Stimulated activated CD8-positive, alpha-beta memory T cell treated with anti-CD3 and anti-CD28 coated beads, Interleukin-2, amount 100 ng/mL, for 1 hour (primary cell): Measurements from ENCODE around the gene CALML6.
A peak's percentile ranks its signal among the peaks of the same experiment; 100 is the strongest.

Source experiments
- DNase-seq, 2 donors: peaks; one replicate each; pipeline ENCODE4 v3.0.0-alpha.2; 2020; ENCODE audit warnings: low read depth in 2 of 2

The CALML6 gene

DNA sequence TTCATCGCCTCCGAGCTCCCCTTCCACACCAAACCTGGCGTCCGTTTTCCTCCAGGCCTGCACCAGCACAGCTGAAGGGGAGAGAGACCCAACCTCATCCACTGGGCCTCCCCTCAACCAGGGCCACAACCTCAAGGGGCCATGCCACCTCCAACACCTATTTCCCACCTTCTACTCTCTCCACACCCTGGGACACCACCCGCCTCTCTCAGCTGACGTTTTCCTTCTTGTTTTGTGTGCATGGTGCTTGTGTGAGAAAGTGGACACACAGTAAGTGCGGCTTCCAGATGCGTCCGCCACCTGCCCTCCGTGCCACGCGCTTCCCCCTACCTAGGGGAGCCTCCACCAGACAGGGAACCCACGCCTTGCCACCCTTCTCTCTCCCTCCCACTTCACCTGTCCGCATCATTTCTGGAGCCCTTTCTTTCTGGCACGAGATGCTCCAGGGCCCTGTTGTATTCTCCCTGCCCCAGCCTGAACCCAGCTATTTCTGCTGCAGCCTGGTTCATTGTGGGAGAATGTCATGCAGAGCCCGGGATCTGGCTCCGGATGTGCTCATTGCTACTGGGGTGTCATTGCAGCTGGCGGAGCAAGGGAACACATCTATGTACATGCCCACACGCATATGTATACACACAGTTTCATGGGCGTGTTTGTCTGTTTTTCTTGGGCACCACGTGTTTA, 22.8 kb upstream of the CALML6 start:
- no peak for DNase-seq

DNA sequence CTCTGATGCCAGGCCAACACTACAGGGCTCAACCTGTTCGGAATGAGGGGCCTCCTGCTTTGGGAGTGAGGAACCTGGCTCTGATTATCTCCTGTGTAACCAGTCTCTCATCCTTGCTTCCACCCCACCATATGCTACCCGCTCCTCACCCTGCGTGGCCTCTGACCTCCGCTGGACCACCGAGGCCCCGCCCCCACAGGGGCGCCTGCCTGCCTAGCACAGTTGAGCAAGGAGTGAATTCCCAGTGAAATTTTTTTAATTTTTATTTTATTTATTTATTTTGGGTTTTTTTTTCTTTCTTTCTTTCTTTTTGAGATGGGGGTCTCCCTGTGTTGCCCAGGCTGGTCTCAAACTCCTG, 22.3 kb upstream of the CALML6 start:
- no peak for DNase-seq

DNA sequence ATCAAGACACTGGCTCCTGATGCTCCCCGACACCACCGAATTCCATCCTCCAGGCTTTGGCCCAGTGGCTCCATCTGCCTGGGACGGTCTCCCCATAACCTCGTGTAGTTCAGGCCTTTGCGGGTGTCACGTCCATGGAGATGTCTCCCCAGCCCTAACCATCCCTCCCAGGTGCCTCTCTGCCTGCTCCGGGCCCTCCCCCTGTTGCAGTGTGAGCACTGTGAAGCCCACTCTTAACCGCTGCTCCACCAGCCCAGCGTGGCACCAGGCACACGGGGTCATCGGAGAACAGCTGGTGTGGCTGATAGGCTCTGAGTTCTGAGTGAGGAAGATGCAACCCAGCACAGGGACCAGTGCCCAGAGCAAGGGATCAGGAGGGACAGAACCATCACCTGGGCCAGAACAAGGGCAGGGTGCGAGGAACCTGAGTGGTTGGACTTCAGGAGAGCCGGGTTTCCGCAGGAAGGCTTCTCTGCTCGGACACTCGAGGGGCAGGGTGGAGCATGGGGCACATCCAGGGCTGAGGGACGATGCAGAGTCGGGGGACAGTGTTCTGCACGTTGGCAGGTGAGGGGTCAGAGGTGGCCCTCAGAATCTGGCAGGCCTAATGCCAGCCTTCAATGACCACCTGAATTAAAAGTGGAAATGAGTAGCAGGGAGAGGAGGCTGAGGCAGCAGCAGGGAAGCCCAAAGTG, 21.6 kb upstream of the CALML6 start:
- DNase-seq: no peak

DNA sequence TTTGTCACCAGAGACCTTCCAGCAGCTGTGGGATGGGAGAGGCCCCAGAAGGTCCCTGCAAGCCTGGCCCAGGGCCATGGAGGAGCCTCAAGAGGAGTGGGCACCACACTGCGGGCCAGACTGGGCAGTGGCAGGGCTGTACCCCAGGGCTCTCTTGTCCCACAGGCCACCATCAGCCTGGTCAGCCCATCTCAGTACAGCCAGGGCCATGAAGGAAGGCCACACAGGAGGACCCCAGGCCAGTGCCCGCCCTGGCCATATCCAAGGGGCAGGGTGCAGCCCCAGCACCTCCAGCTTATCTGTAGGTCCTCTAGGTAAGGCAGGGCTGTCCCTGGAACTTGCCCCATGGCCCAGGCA, 21.1 kb upstream of the CALML6 start:
- no peak for DNase-seq

DNA sequence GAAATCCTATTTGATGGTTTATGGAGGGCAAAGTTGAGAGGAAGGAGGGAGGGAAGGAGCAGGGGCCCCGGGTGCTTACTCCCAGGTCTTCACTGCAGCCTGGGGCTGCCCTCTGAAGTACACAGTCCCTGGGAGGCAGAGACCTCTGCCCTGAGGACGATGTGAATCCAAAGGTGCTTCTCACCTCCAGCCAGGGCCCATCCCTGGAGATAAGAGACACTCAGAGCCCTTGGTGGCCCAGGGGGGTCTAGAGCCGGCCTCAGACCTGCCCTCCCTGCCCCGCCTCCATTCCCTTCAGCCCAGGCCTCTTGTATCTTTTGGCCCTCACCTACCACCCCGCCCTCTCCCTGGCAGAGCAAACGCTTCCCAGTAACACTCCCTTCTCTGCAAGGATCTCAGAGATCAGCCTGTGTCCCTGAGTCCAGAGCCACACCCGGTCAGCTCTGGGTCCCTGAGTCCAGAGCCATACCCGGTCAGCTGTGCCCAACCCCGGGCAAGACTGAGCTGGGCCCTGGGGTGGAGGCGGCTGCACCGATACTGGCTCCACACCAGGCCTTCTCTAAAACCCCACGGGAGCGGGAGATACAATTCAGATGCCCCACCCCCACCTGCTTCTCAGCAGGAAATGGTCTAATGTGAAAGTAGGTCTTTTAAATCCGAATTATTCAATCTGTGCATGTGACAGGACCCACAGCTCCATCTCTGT, 20.6 kb upstream of the CALML6 start:
- DNase-seq: no peak

DNA sequence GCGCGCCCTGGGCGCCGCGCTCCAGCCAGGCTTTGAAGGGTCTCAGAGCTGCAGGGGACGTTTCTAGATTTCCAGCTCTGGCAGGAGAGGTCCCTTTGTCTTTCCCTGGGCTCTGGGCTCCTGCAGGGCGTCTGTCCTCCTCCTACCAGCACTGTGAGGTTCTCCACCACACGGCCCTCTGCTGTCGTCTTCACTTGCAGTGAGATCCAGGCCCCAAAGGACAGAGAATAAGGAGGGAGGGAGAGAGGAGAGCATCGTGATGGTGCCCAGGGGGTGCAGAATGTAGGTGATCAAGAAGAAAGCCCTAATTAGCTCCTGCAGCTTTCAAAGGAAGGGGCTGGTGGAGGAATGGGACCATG, 20.0 kb upstream of the CALML6 start:
- no peak for DNase-seq

DNA sequence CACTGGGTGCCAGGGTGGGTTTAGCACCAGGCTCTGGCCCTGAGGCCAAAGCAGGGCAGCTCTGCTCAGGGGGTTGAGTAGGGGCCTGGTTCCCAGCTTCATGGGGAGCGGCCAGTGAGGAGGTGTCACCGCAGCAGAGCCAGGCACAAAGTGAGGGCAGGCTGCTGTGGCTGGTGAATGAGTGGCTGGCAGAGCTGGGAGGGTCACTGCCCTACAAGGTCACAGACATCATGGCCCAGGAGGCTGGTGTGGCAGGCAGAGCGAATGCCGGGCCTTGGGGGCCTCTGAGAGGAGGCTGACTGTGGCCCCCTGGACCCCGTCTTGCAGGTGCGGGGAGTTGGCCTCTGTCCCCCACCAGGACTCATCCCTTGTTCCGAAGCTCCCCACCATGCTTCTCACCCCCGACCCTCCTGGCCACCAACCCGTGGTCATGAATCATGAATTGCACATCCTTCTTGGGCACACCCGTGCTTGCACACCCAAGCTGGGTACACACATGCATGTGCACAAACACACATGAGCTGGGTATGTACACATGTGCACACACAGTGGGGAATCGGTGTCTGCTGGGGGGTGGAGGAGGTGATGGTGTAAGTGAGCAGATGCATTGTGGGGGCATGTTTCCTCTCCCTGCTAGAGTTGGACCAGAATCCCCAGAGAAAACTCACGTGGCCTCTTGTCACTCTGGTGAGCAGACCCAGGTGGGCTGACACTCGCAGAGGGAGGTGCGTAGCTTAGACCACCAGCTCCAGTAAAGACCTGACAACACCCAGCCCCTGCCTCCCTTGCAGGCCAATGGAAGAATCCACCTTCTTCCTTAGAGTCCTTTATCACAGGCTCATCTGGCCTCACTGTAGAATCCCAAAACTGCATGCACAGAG, 19.4 kb upstream of the CALML6 start:
- no peak for DNase-seq

DNA sequence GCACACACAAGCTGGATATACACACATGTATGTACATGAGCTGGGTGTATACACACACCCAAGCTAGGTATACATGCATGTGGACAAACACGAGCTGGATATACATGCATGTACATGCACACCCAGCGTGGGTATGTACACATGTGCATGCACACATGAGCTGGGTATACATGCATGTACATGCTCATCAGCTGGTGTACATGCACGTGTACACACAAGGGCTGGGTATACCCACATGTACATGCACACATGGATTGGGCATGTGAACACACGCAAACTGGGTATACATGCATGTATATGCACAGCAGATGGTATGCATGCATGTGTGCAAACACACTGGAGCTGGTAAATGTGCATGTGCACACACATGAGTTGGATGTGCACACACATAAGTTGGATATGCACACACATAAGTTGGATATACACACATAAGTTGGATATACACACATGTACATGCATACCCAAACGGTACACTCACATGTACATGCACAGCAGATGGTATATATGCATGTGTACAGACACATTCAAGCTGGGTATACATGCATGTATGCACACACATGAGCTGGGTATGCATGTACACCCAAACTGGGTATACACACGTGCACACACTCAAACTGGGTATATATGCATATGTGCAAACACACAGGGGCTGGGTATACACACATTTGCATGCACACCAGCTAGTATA, 16.7 kb upstream of the CALML6 start:
- no peak for DNase-seq

DNA sequence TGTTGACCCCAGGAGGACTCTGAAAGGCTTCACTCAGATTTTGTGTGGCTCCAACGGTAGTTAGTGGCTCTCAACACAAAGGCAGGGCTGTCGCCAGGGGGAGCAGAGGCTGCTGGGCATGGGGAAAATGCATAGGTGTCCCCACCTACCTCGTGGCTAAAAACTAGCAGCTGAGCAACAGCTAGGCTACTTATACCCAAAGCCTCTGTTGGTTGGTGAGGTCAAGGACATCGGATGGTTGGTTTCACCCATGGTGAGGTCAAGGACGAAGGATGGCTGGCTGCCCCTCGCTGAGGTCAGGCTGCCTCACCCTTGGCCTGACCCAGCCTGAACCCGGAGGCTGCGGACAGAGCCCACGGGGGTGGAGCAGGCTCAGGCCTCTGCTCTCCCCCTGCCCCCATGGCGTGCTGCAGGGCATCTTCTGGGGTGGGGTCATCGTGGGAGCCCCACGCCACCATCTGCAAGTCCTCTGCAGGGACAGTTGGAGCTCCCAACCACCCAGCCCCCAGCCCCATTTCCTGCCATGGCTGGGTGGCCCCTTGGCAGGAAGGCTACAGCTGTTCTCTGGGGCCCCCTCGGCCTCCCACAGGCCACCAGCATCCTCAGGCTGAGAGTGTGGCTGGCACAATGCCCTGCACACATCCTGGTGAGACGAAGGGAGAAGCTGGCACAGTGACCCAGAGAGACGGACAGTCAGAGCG, 15.6 kb upstream of the CALML6 start:
- DNase-seq: no peak

DNA sequence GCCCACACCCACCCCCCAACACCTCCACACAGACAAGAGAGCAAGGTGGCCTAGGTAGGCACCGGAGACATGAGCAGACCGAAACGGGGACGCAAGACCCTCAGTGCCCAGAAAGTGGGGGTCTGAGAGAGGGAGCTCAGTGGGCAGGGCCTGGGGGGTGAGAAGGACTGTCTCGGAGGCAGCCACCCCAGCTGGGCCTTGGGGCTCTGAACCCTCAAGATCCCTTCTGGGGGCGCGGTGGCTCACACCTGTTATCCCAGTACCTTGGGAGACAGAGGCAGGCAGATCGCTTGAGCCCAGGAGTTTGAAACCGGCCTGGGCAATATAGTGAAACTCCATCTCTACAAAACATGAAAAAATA, 15.1 kb upstream of the CALML6 start:
- DNase-seq: no peak

DNA sequence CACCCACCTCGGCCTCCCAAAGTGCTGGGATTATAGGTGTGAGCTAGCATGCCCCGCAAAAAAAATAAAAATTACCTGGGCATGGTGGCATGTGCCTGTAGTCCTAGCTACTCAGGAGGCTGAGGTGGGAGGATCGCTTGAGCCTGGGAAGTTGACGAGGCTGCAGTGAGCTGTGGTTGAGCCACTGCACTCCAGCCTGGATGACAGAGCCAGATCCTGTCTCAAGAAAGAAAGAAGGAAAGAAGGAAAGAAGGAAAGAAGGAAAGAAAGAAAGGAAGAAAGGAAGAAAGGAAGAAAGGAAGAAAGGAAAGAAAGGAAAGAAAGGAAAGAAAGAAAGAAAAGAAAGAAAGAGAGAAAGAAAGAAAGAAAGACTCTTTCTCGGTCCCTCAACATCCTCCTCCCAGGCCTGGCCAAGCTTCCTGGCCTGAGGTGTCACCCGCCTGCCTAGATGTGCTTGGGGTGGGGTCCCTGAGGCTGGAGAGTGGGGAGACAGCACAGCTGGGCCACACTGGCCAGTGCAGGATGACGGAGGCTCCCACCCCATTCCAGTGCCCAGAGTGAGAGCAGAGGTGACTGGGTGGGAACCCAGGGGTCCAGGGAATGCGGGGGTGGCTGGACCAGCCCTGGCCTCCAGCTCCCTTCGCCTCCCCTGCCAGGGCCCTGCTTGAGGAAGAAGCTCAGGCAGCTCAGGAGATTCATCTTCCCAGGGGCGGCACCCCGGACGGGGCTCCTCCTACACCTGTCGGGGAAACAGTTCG, 14.0 kb upstream of the CALML6 start:
- DNase-seq: no peak

DNA sequence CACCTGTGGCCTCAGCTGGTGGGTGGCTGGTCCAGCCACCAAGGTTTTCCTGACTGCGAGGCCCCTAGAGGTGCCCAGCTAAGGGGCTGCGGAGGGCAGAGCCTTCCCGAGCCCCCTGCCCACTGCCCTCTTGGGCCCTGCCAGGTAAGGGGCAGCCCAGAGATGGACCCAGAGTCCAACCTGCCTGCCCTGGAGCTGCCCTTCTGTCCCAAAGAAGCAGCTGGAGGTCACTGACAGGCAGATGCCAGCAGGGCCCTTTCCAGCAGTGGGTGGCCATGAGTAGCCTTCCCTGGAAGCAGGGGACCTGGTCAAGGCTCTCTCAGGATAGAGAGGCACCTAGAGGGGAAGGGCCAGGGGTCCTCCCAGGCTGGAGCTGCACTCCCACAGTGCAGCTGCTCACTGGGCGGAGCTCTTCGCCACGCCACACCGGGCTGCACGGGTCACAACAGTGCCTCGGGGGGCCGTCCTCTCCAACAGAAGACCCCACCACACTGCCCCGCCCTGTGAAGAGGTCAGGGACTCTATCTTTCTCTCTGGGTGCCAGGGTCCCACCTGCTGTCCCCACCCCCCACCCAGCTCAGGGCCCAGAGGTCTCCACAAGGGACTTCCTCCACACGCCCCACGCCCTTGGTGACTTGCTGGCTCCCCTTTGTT, 13.3 kb upstream of the CALML6 start:
- DNase-seq: no peak

DNA sequence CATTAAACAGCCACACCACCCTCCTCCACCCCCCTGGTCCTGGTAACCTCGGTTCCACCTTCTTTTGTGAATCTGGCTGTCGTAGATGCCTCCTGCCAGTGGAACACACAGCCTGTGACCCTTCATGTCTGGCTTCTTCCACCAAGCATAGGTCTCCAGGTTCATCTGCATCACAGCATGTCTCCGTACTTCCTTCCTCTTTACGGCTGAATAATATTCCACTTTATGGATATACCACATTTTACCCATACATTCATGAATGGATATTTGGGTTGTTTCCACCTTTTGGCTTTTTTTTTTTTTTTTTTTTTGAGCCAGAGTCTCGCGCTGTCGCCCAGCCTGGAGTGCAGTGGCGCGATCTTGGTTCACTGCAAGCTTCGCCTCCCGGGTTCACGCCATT, 11.8 kb upstream of the CALML6 start:
- no peak for DNase-seq

DNA sequence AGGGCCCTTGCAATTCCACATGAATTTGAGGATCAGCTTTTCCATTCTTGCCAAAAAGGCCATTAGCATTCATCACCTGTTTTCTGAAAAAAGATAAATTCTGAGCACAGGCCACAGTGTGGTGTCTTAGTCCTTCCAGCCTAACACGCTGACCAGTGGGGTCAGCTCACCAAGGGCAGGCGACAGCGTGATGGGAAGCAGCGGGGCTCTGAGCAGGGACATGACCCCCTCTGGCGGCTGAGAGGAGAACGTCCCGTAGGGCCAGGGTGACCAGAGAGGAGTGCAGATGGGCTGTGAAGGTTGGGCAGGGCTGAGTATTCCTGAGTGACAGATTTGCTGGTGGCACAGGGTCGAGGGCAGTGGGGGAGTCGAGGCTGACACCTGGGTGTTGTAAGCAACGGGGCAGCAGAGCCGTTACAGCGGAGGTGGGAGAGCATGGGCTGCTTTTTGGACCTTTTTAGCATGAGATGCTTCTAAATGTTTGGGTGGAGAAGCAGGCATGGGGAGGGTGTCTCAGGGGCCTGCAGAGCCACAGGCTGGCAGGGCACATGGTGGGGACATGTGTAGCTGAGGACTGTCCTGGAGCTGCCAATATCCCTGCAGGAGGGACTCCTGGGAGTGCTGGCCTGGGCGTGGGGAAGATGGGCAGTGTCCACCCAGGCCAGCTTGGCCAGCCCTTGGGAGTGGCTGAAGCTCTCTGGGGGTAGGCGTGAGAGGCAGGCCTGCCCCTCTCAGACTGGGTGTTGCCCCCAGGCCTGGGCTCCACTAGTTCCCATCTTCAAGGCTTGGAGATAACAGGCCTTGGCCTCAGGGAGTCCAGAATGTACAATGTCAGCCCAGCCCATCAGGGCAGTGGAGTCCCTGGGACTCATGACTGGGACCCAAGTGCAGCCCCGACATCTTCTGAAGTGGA, 8.6 kb upstream of the CALML6 start:
- peak; percentile 29 to 53 for DNase-seq

DNA sequence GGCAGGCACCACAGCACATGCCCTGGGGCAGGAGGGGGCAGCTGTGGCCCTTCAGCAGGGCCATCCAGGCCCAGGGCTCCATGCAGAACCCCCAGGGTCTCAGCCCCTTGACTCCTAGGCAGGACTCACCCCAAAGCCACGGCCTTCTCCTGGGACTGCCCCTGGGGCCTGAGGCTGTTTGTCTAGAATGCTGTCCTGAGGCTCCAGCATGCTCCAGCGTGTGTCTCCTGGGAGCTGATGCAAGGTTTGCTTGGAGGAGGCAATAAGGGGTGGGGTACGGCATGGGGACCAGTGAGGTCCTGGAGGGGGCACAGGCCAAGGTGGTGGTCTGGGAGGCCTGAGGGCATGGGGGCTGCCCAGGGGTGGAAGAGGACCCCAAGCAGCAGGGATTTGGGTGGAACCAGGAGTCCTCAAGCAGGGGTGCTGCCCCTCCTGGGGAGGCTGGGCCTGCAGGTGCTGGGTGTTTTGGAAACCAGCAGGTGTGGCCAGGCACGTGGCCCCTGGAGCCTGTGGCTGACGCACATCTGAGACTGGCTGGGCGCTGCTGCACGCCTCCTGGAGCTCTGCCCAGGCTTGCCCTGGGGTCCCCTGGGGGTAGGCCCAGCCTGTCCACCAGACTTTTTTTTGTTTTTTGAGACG, 7.8 kb upstream of the CALML6 start:
- no peak for DNase-seq

DNA sequence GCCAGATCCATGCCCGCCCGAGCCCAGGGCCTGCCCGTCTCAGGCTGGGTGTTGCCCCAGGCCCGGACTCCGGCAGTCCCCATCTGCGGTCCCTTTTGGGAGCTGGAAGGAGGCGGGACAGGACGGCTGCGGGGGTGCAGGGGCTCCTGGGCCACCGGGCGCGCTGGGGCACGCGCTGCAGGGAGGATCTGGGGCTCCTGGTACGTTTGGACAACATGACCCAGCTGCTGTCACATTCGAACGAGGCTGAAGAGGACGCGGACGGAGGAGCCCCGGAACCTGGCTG, 6.6 kb upstream of the CALML6 start:
- DNase-seq: no peak

DNA sequence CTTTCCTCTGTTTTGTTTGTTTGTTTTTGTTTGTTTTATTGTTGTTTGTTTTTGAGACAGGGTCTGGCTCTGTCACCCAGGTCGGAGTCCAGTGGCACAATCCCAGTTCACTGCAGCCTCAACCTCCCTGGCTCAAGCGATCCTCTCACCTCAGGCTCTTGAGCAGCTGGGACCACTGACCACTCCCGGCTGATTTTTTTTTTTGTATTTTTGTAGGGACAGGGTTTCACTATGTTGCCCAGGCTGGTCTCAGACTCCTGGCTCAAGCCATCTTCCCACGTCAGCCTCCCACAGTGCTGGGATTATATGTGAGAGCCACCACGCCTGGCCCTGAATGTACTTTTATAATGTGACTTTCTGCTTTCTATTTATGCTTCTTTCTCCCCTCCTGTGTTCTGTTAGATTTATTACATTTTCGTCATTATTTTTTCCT, 5.0 kb upstream of the CALML6 start:
- DNase-seq: no peak

DNA sequence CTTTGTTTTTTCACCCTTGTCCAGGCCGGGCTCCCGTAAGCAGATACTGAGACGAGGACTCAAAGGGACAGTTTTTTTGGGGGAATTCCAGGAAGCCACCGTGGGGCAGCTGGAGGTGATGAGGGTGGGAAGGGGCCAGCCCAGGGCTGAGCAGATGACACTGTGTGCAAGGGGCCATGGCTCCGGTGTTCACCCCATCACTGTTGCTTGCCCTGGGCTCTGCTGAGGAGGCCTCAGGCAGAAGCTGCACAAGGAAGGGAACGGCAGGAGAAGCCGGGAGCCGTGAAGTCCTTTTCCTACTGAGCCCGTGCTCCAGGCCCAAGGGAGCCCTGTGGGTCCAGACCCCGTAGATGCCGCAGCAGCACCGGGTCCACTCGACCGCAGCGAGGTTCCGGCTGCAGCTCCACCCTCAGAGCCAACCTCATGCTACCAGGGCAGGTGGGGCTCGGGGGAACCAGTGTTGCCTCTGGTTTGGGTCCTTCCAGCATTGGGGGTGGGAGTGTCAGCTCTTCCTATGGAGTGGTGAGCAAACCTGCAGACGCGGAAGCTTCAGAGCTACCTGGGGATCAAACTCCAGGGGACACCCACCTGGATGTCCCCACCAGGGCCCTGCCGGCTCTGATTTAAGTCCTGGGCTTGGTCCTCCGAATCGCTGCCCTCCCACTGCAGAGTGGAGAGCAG, 4.3 kb upstream of the CALML6 start:
- DNase-seq: no peak
